Stimulated activated CD4-positive, alpha-beta T cell treated with anti-CD3 and anti-CD28 coated beads, Interleukin-12 subunit alpha, Interleukin-12 subunit beta, amount 100 ng/mL, for 48 hours (primary cell): ENCODE data around the gene VAV2.

Experiments
- DNase-seq, 3 donors: peaks; one replicate each; pipeline ENCODE4 v3.0.0-alpha.2; 2020; ENCODE audit warnings: low read depth in 2 of 3, low spot score in 1 of 3

VAV2 gene

DNA sequence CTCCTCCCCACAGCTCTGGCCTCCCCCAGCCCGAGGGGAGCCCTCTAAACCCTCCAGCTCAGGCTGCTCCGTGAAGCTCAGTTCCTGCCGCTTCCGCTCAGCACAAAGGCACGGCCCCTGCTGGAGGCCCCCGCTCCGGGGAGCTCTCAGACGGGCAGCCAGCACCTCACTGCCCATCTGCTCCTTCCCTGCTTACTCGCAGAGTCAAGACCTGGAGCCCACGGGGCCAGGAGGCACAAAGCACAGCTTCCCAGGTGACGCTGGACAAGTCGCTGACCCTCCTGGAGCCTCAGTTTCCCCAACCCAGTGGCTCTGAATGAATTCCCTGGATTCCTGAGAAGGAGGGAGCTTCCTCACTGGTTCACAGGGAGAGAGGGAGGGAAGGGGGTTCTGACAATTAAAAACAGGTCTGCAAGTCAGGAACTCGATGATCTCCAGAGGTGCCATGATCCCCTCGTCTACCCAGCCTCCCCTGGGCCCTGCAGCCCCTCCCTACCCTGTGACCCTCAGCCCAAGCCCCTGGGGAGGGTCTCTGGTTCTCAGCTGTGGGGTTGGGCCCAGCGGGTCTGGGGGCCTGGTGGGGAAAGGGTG lies 36.2 kb downstream of the VAV2 start:
- peak in 1 of 3 donors; percentile 8 for DNase-seq

DNA sequence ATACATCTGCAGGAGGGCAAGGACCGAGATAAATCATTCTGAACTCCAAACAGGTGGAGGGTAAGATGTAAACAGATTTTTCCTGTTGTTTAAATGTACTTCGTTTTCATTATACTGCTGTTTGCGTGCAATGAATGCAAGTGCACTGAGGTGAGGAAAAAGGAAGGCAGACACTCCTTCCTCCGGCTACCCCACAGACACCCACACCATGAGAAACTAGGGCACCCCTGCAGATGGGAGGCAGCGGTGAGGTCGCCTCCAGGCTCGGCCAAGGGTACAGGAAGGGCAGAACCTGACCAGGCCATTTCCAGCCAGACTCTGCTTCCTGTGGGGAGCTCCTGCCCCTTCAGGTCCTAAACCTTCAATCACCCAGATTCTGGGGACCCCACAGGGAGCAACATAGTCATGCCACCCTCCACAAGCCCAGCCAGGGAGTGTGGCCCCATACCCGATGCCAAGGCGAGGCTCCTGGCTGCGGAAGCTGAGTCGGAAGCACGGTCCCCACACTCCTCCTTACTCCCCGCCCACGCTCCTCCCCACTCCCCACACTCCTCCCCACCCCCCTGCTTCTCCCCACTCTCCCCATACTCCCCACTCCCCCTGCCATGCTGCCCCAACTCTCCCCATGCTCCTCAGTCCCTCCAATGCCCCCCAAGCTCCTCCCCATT lies 37.1 kb downstream of the VAV2 start:
- DNase-seq, result no peak

GRCh38 chr9:133953976-133954709 lies 38.0 kb downstream of the VAV2 start:
- no peak for DNase-seq

DNA sequence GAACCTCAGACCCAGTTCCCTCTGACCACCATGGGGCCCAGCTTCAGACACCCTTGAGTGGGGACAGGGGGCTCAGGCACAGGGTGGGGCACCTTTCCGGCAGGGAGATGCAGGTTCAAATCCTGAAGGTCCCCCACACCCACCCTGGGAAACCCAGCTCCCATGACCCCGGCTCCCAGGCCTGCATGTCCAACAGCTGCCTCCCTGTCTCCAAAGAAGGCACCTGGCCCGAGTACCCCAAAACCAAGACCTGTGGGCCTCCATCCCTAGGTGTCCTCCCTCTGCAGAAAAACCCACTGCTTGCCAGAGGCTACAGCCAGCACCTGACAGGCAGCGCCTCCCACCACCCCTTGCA lies 38.5 kb downstream of the VAV2 start:
- DNase-seq, result no peak

DNA sequence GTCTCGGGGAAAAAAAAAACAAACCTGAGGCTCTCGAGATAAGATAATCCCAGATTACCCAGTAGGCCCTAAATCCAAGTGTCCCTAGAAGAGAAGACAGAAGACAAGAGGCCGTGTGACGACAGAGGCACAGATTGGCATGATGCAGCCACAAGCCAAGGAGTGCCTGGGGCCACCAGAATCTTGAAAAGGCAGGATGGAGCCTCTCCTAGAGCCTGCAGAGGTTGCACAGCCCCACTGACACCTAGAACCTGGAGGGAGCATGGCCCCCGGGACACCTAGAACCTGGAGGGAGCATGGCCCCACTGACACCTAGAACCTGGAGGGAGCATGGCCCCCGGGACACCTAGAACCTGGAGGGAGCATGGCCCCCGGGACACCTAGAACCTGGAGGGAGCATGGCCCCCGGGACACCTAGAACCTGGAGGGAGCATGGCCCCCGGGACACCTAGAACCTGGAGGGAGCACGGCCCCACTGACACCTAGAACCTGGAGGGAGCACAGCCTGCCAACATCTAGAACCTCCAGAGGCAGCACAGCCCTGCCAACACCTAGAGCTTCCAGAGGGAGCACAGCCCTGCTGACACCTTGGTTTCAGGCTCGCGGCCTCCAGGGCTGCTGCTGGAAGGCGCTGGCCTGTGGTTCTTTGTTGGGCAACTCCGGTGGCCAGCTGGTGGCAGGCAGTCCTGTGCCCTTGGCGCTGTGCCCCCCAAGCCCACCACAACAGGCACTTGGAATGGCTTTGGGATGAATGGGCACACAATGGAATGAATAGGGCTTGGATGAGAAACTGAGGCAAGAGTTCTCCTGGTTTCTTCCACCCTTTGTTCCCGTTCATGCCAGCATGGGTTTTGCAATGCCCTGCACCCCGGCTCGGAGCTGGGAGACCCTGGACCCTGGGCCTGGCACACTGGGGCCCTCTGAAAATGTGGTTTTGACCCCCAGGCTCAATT lies 39.2 kb downstream of the VAV2 start:
- no peak for DNase-seq

DNA sequence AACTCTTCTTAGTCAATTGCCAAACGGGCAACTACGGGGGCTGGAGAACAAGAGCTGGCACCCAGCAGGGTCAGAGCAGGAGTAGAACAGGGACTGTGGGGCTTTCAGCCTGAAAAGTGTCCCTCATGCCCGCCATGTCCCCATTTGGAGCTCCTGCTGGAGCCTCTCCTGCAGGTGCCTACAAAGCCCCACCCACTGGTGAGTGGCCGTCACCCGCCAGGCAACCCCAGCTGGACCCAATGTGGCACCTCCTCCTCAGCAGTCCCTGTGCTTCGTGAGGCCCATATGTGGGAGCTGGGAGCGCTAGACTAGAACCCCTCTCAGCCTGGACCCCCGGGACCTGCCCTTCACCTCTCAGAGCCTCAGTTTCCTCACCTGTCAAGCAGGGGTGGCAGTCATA lies 40.9 kb downstream of the VAV2 start:
- DNase-seq, result no peak

DNA sequence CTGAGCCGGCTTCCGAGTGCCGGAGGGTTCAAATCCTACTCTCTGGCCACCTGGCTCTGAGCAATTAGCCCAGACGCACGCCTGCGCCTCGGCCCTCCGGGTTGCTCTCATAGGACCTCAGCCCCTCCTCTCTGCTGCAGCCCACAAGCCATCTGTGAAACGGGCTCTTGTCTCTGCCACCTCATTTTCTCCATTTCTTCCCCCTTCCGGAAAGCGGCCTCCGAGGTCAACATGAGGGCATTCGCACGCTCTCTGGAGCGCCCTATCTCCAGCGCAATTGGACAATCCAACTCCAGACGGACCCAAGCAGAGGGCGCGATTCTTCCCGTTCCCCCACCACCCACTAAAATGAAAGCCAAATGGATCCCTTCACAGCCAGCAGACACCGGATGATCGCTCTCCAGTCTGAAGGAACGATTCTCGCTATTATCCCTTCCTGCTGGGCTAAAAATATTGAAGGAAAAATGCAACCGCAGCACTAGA lies 41.5 kb downstream of the VAV2 start:
- DNase-seq, result no peak

GRCh38 chr9:133950192-133950591 lies 41.9 kb downstream of the VAV2 start:
- no peak for DNase-seq

DNA sequence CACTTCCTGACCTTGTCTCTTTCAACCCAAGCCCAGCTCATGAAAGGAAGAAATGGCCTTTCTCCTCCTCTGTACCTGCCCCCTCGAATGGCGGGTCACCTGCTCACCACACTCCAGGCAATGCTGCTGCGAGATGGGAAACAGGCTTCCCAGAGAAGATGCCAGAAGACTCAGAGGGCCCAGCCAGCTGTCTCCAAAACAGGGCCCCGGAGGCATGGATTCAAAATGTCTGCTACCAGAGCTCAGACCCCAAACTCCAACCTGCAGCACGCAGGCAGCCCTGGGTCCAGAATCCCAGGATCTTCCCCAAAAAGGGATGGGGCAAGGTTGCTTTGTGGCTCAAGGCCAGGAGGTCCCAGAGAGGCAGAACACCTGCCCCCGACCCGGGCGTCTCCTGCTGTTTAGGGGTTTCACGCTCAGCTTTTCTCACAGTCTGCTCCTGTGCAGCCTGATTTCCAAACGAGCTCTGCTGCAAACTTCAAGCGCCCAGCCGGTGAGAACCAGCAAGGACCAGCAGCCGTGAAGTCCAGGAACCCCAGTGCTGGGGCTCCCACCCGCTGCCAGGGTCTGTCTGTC lies 42.5 kb downstream of the VAV2 start:
- no peak for DNase-seq

DNA sequence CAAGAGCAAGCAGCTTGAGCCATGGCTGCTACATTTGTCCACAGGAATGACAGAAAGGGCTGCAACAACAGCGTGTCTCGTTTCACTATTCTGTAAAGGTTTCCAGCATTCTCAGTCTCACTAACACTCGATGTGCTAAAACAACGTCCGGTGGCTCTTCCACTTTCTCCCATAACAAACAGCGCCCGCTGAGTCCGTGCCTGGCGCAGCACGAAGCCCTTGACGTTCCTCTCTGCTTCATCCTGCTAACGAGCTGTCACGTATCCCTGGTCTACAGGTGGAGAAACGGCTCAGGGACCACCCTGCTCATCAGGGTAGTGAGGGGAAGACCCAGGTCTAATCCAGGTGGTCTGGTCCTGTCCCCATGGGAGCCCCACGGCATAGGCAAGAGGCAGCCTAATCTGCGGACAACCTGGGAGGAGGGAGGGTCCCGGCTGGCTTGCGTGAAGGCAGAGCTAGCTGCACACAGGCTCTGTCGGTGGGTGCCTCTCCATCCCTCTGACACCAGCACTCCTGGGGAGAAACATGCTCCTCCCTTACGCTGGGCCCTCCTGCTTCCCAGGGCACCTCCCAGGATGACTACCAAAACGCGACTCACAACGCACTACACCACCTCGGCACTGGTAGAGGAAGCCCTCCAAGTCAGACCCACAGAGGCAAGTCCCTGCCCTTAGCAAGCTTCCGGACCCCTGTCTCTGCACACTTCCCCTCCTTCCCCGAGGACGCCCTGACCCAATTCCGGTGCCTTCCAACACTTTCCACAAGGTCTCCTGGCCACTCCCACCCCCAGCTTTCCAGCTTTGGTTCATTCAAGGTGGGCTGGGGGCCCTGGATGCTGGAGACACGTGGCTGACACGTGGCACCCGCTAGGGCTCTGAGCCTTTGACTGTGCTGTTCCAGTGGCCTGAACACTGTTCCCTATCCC lies 43.3 kb downstream of the VAV2 start:
- no peak for DNase-seq

DNA sequence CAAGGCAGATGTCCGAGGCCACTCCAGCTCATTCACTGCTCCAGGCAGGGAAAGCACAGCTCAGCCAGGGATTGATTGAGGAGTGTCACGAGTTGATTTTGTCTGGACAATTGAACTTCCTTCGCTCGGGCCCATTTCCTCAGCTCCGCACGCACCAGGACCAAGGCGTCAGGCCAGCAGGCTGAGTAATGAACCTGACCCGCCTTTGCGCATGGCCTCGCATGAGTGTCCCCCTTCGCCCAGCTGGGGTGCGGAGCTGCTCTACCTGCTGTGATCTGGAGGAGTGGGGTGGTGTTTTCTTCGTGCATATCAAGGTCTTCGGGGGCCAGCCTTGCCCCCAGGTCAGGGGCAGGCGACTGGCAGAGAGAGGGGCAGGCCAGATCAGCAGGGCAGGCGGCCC lies 44.0 kb downstream of the VAV2 start:
- no peak for DNase-seq

GRCh38 chr9:133946840-133947486 lies 45.2 kb downstream of the VAV2 start:
- DNase-seq, result no peak

GRCh38 chr9:133945977-133946753 lies 46.0 kb downstream of the VAV2 start:
- no peak for DNase-seq

- no peak for DNase-seq
Observed at GRCh38 chr9:133945314-133945975, 46.7 kb downstream of the VAV2 start.

DNA sequence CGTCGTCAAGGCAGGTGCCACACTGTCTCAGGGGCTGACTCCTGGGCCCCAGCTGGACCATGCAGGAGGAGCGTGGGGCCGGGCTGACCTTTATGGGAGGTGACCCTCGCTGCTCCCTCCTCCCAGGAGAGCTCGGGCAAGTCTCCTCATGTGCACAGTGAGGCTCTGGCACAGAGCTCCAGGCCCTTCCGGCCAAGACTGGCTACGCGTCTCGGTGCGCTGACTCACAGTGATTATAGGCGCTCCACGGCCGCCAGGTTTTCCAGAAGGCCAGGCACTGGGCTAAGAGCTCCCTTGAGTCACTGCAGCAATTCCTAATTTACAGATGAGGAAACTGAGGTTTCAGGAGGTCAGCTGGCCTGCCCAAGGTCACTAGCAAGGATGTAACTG lies 47.4 kb downstream of the VAV2 start:
- DNase-seq, result no peak

DNA sequence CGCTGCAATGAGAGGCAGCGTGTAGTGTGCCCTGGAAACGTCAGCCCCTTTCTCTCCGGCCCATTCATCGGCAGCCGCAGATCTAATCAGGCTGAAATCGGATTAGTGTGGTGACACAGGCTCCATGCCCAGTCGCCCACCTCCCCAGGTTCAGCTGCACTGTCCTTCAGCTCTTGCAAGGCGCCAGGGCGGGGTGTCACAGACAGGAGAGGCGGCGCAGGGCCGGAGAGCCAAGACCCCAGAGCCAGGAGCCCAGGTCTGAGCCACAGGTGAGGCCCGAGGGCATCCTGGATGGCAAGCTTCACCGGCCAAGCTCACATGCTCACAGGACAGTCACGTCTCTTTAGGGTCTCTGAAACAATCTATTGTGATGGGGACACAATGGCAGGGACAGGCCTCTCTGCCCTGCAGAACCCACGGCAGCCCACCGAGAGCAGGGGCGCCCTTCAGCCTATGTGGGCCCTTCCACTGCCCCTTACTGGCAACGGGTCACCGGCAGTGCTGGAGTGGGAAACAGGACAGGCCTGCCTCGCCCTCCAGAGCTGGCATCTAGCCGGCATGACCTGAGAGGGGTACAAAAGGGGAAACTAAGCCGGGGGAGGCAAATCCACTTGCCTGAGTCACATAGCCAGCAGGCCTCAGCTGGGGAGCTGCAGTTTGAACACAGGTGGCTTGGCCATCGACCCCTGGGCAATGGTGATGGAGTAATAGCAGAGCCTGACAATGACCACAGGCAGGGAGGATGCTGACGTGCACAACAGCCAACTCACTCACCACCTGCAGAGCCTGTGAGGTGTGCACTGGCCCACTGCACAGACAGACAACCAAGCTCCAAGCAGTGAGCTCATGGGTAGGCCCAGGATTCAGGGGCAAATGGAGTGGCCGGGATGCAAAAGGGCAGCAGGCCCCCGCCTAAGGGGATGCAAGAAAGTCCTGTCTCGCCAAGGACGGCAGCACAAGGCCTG lies 48.1 kb downstream of the VAV2 start:
- DNase-seq, result no peak
